PFSK-1 (cell line): Measurements from ENCODE around the gene LRFN3.

Experiments
- FOXP2 ChIP-seq: optimal IDR thresholded peaks from 2 replicates; pipeline ENCODE3; 2011; ENCODE audit warnings: borderline replicate concordance, control low read depth, inconsistent platforms; ENCODE audit not compliant: insufficient read depth; ENCODE audit errors: extremely low read length, extremely low read depth
- POLR2AphosphoS5 ChIP-seq: IDR thresholded peaks from 2 replicates; pipeline ENCODE4 v1.6.1; 2012; ENCODE audit warnings: low read depth, mild to moderate bottlenecking, control low read depth, low read length, moderate library complexity
- REST ChIP-seq, 2 experiments: IDR thresholded peaks; 2 replicates each; pipeline versions ENCODE4 v1.6.1 to v1.8.0; 2011 to 2012; ENCODE audit warnings: low read depth in 2 of 2, low read length in 2 of 2, control low read depth in 1 of 2, inconsistent platforms in 1 of 2, mild to moderate bottlenecking in 1 of 2, moderate library complexity in 1 of 2; ENCODE audit not compliant: insufficient read depth in 1 of 2
- SIN3A ChIP-seq: IDR thresholded peaks from 2 replicates; pipeline ENCODE4 v1.6.1; 2012; ENCODE audit warnings: mild to moderate bottlenecking, low read length, moderate library complexity, borderline replicate concordance; ENCODE audit not compliant: insufficient read depth
- TAF1 ChIP-seq: IDR thresholded peaks from 2 replicates; pipeline ENCODE4 v1.6.1; 2012; ENCODE audit warnings: low read length, control low read depth, borderline replicate concordance; ENCODE audit not compliant: insufficient read depth

Gene LRFN3

GRCh38 chr19:35911173-35911572 is 25.0 kb upstream of the LRFN3 start:
- TF ChIP-seq FOXP2 (no peak), REST (IDR thresholded peaks at IDR 0.05; ENCODE audit: insufficient read depth in 1 of 2, low read depth in 2 of 2, low read length in 2 of 2) (no peak), TAF1 (no peak), SIN3A (no peak)

GRCh38 chr19:35911790-35912189 is 24.4 kb upstream of the LRFN3 start:
- no peak for TF ChIP-seq SIN3A
- TF ChIP-seq TAF1 = no peak
- TF ChIP-seq REST (IDR thresholded peaks at IDR 0.05; ENCODE audit: insufficient read depth in 1 of 2, low read depth in 2 of 2, low read length in 2 of 2) = no peak
- TF ChIP-seq POLR2AphosphoS5 = no peak
- TF ChIP-seq FOXP2 = no peak

GRCh38 chr19:35913589-35913988 is 22.6 kb upstream of the LRFN3 start:
- no peak for TF ChIP-seq FOXP2
- TF ChIP-seq REST (IDR thresholded peaks at IDR 0.05; ENCODE audit: insufficient read depth in 1 of 2, low read depth in 2 of 2, low read length in 2 of 2) = no peak
- TF ChIP-seq POLR2AphosphoS5 = no peak
- TF ChIP-seq SIN3A = no peak
- TF ChIP-seq TAF1 = no peak

GRCh38 chr19:35915443-35915842 is 20.7 kb upstream of the LRFN3 start:
- TF ChIP-seq POLR2AphosphoS5 = no peak
- no peak for TF ChIP-seq SIN3A
- no peak for TF ChIP-seq TAF1
- no peak for TF ChIP-seq REST (IDR thresholded peaks at IDR 0.05; ENCODE audit: insufficient read depth in 1 of 2, low read depth in 2 of 2, low read length in 2 of 2)
- TF ChIP-seq FOXP2 = no peak

- no peak for TF ChIP-seq POLR2AphosphoS5
- TF ChIP-seq REST (IDR thresholded peaks at IDR 0.05; ENCODE audit: insufficient read depth in 1 of 2, low read depth in 2 of 2, low read length in 2 of 2) = no peak
- TF ChIP-seq FOXP2 = no peak
- TF ChIP-seq SIN3A = no peak
- no peak for TF ChIP-seq TAF1
Observed at GRCh38 chr19:35919306-35919705, 16.9 kb upstream of the LRFN3 start.
